SU-DHL-6 (cell line): Measurements from ENCODE around the gene PLEKHG3.

Source experiments
- H2AFZ ChIP-seq: fragments of 200-600 bp; sonication (generic); 2 replicates; pipeline ENCODE4 v1.6.1; 2014; ENCODE audit warnings: low read depth, mild to moderate bottlenecking, moderate library complexity, mixed read lengths, antibody characterized with exemption, low read length; ENCODE audit not compliant: severe bottlenecking
- H3F3A ChIP-seq: fragments of 200-600 bp; shearing (Covaris generic); 2 replicates; pipeline ENCODE4 v1.6.0; 2016; ENCODE audit warnings: antibody characterized with exemption, mild to moderate bottlenecking; ENCODE audit not compliant: insufficient read depth
- H3K27ac ChIP-seq: fragments of 200-600 bp; sonication (generic); 2 replicates; pipeline ENCODE4 v1.5.1; 2016; ENCODE audit warnings: low read depth, mild to moderate bottlenecking, low read length, moderate library complexity, mixed read lengths
- H3K27me3 ChIP-seq: fragments of 200-600 bp; sonication (generic), shearing (Covaris generic); 2 replicates; pipeline ENCODE4 v1.6.0; 2014; ENCODE audit warnings: mild to moderate bottlenecking, low read length
- H3K36me3 ChIP-seq: fragments of 200-600 bp; sonication (generic); 2 replicates; pipeline ENCODE4 v1.6.1; 2014; ENCODE audit warnings: mild to moderate bottlenecking, low read length, mixed read lengths
- H3K4me2 ChIP-seq: fragments of 300-600, 200-600 bp; shearing (Covaris generic), sonication (generic); 2 replicates; pipeline ENCODE4 v1.6.0; 2014; ENCODE audit warnings: low read length, low read depth, mild to moderate bottlenecking; ENCODE audit not compliant: poor library complexity, severe bottlenecking
- H3K4me3 ChIP-seq: fragments of 200-600 bp; sonication (generic); 2 replicates; pipeline ENCODE4 v1.5.1; 2014; ENCODE audit warnings: antibody characterized with exemption, low read length, mild to moderate bottlenecking, mixed read lengths; ENCODE audit not compliant: insufficient read depth, poor library complexity, severe bottlenecking
- H3K79me2 ChIP-seq: fragments of 200-600 bp; sonication (generic); 2 replicates; pipeline ENCODE4 v1.6.1; 2014; ENCODE audit warnings: mild to moderate bottlenecking, low read length, moderate library complexity; ENCODE audit not compliant: insufficient read depth
- H3K9ac ChIP-seq: fragments of 200-600 bp; sonication (generic); 2 replicates; pipeline ENCODE4 v1.7.0; 2014; ENCODE audit warnings: mild to moderate bottlenecking, low read length
- H3K9me2 ChIP-seq: fragments of 200-600 bp; sonication (generic); replicated peaks from 2 replicates; pipeline ENCODE4 v1.6.1; 2014; ENCODE audit warnings: low read length; ENCODE audit not compliant: insufficient read depth
- H3K9me3 ChIP-seq: fragments of 200-600 bp; sonication (generic); 2 replicates; pipeline ENCODE4 v1.6.1; 2014; ENCODE audit warnings: low read length, mixed read lengths; ENCODE audit not compliant: insufficient read depth
- H4K20me1 ChIP-seq: fragments of 200-600 bp; sonication (generic); 2 replicates; pipeline ENCODE4 v1.6.1; 2014; ENCODE audit warnings: low read depth, mild to moderate bottlenecking, antibody characterized with exemption, low read length, moderate library complexity, mixed read lengths
- CTCF ChIP-seq: fragments of 200-600 bp; sonication (generic); IDR thresholded peaks from one replicate; pipeline ENCODE4 v1.5.1; 2017; ENCODE audit warnings: antibody characterized with exemption, mild to moderate bottlenecking, low read length, moderate library complexity; ENCODE audit not compliant: insufficient read depth, poor library complexity, severe bottlenecking
- EZH2phosphoT487 ChIP-seq: fragments of 200-600 bp; sonication (generic), shearing (Covaris generic); conservative IDR thresholded peaks from 2 replicates; pipeline ENCODE4 v1.6.1; 2018; ENCODE audit warnings: mild to moderate bottlenecking, antibody characterized with exemption, low read length, moderate library complexity, mixed read lengths

Gene PLEKHG3

GRCh38 chr14:64680714-64681065 lies 23.5 kb upstream of the PLEKHG3 start:
- Histone ChIP-seq H3K9me2 (no peaks in the 10 kb centered on the region), H3K4me2 (no peak overlapping the region), H3K36me3 (no peaks in the 10 kb centered on the region), H3K9ac (no peak overlapping the region), H3K79me2 (no peaks in the 10 kb centered on the region), H4K20me1 (no peaks in the 10 kb centered on the region), H3K27me3 (no peaks in the 10 kb centered on the region), H3K27ac (no peak overlapping the region), H3K4me3 (no peak overlapping the region), H3F3A (no peaks in the 10 kb centered on the region), H3K9me3 (no peaks in the 10 kb centered on the region), H2AFZ (no peak overlapping the region)
- TF ChIP-seq CTCF (no peak), EZH2phosphoT487 (no peak)

GRCh38 chr14:64681796-64682710 lies 22.2 kb upstream of the PLEKHG3 start:
- no peak overlapping the region for H2AFZ ChIP-seq
- H3K9me3 ChIP-seq: no peaks in the 10 kb centered on the region
- no peak overlapping the region for H3K4me3 ChIP-seq
- no peak for TF ChIP-seq CTCF
- no peak for TF ChIP-seq EZH2phosphoT487
- no peaks in the 10 kb centered on the region for H3K36me3 ChIP-seq
- H3F3A ChIP-seq: no peaks in the 10 kb centered on the region
- no peaks in the 10 kb centered on the region for H3K27me3 ChIP-seq
- no peaks in the 10 kb centered on the region for H3K9me2 ChIP-seq
- no peak overlapping the region for H3K27ac ChIP-seq
- H3K79me2 ChIP-seq: no peaks in the 10 kb centered on the region
- no peak overlapping the region for H3K4me2 ChIP-seq
- H4K20me1 ChIP-seq: no peaks in the 10 kb centered on the region
- H3K9ac ChIP-seq: no peak overlapping the region

GRCh38 chr14:64682843-64683242 lies 21.4 kb upstream of the PLEKHG3 start:
- no peaks in the 10 kb centered on the region for H3K9me2 ChIP-seq
- H3K36me3 ChIP-seq: no peaks in the 10 kb centered on the region
- no peak overlapping the region for H3K9ac ChIP-seq
- H3K4me3 ChIP-seq: no peak overlapping the region
- H3K79me2 ChIP-seq: no peaks in the 10 kb centered on the region
- H4K20me1 ChIP-seq: no peaks in the 10 kb centered on the region
- H2AFZ ChIP-seq: no peak overlapping the region
- no peaks in the 10 kb centered on the region for H3K9me3 ChIP-seq
- no peak overlapping the region for H3K4me2 ChIP-seq
- H3K27me3 ChIP-seq: no peaks in the 10 kb centered on the region
- no peak overlapping the region for H3K27ac ChIP-seq
- no peaks in the 10 kb centered on the region for H3F3A ChIP-seq
- no peak for TF ChIP-seq EZH2phosphoT487
- no peak for TF ChIP-seq CTCF
